Measurements from ENCODE around the gene OTOS. TPM values are rescaled to one million over a fixed set of nuclear protein-coding genes. Genes with fewer than 3 reads are reported as not detected.
A peak's percentile ranks its signal among the peaks of the same experiment; 100 is the strongest.

The OTOS gene
- total and polyA plus RNA-seq, 2 experiments from 2014 or later: not detected

DNA sequence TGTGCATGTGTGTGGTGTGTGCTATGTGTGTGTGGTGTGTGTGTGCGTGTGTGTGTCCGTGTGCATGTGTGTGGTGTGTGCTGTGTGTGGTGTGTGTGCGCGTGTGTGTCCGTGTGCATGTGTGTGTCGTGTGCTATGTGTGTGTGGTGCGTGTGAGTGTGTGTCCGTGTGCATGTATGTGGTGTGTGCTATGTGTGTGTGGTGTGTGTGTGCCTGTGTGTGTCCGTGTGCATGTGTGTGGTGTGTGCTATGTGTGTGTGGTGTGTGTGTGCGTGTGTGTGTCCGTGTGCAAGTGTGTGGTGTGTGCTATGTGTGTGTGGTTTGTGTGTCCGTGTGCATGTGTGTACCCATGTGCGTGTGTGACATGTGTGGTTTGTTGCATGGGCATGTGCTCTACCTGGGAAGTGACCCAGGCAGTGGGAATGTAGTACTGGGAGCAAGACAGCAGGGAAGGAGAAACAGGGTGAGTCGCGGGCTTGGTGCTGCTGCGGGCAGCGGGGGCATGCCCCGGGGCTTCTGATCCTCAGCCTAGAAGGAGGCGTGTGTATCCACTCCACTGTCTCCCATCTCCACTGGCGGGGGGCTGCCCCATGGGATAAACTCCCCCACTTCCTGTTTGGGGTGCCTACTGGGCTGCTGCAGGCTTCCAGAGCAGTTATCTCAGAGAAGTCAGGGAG, 7.6 kb upstream of the OTOS start:
- WGBS, 2 experiments (ENCODE audit: low coverage in 1 of 2, low lambda C conversion rate in 2 of 2, missing lambda C conversion rate in 2 of 2): 66 to 73% methylated on average over 8 to 20 of the region's 20 CpGs

DNA sequence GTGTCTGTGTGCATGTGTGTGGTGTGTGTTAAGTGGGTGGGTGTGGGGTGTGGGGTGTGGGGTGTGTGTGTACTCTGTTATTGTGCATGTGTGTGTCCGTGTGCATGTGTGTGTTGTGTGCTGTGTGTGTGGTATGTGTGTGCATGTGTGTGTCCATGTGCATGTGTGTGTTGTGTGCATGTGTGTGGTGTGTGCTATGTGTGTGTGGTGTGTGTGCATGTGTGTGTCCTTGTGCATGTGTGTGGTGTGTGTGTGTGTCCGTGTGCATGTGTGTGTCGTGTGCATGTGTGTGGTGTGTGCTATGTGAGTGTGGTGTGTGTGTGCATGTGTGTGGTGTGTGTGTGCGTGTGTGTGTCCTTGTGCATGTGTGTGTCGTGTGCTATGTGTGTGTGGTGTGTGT, 6.9 kb upstream of the OTOS start:
- Histone ChIP-seq H3K79me2 (ENCODE audit: insufficient read depth) (no peaks in the 10 kb centered on the region), H3K9ac (no peak overlapping the region), H3K9me2 (ENCODE audit: insufficient read depth) (no peaks in the 10 kb centered on the region), H2AFZ (no peak overlapping the region), H3F3A (ENCODE audit: insufficient read depth) (no peaks in the 10 kb centered on the region), H3K4me2 (ENCODE audit: unreplicated experiment) (no peak overlapping the region), H3K4me3 (no peak overlapping the region), H4K20me1 (ENCODE audit: insufficient read depth) (no peaks in the 10 kb centered on the region), H3K27me3 (replicated peaks; ENCODE audit: insufficient read depth) (peaks cover 8% of the 10 kb centered on the region), H3K27ac (no peak overlapping the region), H3K9me3 (ENCODE audit: low read depth) (no peaks in the 10 kb centered on the region), H3K36me3 (ENCODE audit: low read depth) (no peaks in the 10 kb centered on the region), H3K4me1 (ENCODE audit: insufficient read depth) (no peaks in the 10 kb centered on the region)
- WGBS, 2 experiments (ENCODE audit: low coverage in 1 of 2, low lambda C conversion rate in 2 of 2, missing lambda C conversion rate in 2 of 2): 59% methylated on average over 5 of the region's 5 CpGs; no CpG with 5 or more reads in 1 of the 2 experiments
- no peak for DNase-seq
- in situ Hi-C loops (cut with MboI): no loop called here
- no peak for TF ChIP-seq EZH2phosphoT487 (IDR thresholded peaks at IDR 0.05; ENCODE audit: insufficient read depth, low read depth)
- no peak for TF ChIP-seq EZH2 (IDR thresholded peaks at IDR 0.05; ENCODE audit: insufficient read depth, poor library complexity, severe bottlenecking)

More for the DNA sequence above, 7.6 kb upstream of the OTOS start:
- peak; percentile 38 for DNase-seq
- Histone ChIP-seq H3K79me2 (ENCODE audit: insufficient read depth) (no peaks in the 10 kb centered on the region), H4K20me1 (ENCODE audit: insufficient read depth) (no peaks in the 10 kb centered on the region), H3K36me3 (ENCODE audit: low read depth) (no peaks in the 10 kb centered on the region), H3K4me3 (no peak overlapping the region), H2AFZ (no peak overlapping the region), H3F3A (ENCODE audit: insufficient read depth) (no peaks in the 10 kb centered on the region), H3K27me3 (replicated peaks; ENCODE audit: insufficient read depth) (peaks cover 14% of the 10 kb centered on the region), H3K27ac (no peak overlapping the region), H3K9me3 (ENCODE audit: low read depth) (no peaks in the 10 kb centered on the region), H3K4me1 (ENCODE audit: insufficient read depth) (no peaks in the 10 kb centered on the region), H3K9me2 (ENCODE audit: insufficient read depth) (no peaks in the 10 kb centered on the region), H3K4me2 (ENCODE audit: unreplicated experiment) (no peak overlapping the region), H3K9ac (no peak overlapping the region)
- in situ Hi-C loops (cut with MboI): no loop called here
- TF ChIP-seq EZH2 (IDR thresholded peaks at IDR 0.05; ENCODE audit: insufficient read depth, poor library complexity, severe bottlenecking) (no peak), EZH2phosphoT487 (IDR thresholded peaks at IDR 0.05; ENCODE audit: insufficient read depth, low read depth) (no peak)

DNA sequence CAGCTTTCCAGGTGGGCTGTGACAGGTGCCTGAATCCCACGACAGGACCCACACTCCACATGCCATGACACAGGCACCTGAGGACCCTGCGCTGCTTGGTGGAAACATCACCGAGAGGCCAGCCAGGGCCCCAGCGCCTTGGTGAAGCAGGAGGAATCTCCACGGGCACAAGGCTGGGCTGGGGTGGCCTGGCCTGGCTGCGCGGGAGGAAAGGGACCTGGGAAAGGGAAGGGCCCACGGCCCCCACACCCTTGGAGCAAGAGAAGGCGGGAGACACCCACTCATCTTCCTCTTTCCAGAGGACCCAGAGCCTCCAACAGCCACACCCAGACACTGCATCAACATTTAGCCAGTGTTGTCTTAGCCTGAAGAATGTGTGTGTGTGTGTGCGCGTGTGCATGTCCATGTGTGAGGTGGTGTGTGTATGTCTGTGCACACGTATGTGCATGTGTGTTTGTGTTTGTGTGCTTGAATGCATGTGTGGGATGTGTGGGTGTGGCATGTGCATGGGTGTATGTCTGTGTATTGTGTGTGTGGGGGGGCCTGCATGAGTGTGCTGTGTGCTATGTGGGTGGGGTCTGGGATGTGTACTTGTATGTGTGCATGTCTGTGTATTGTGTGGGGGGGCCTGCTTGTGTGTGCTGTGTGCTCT, 6.3 kb upstream of the OTOS start:
- H3K79me2 ChIP-seq (ENCODE audit: insufficient read depth): no peaks in the 10 kb centered on the region
- H3K4me3 ChIP-seq: no peak overlapping the region
- H3K9me3 ChIP-seq (ENCODE audit: low read depth): no peaks in the 10 kb centered on the region
- WGBS, 2 experiments (ENCODE audit: low coverage in 1 of 2, low lambda C conversion rate in 2 of 2, missing lambda C conversion rate in 2 of 2): 42 to 47% methylated on average over 12 of the region's 12 CpGs
- TF ChIP-seq EZH2phosphoT487 (IDR thresholded peaks at IDR 0.05; ENCODE audit: insufficient read depth, low read depth): no peak
- TF ChIP-seq EZH2 (IDR thresholded peaks at IDR 0.05; ENCODE audit: insufficient read depth, poor library complexity, severe bottlenecking): no peak
- H3K9ac ChIP-seq: no peak overlapping the region
- H3K9me2 ChIP-seq (ENCODE audit: insufficient read depth): no peaks in the 10 kb centered on the region
- in situ Hi-C loops (cut with MboI): no loop called here
- H3K4me2 ChIP-seq (ENCODE audit: unreplicated experiment): no peak overlapping the region
- peaks cover 1% of the 10 kb centered on the region for H3K27me3 ChIP-seq (replicated peaks; ENCODE audit: insufficient read depth)
- H3K36me3 ChIP-seq (ENCODE audit: low read depth): no peaks in the 10 kb centered on the region
- H3K27ac ChIP-seq: no peak overlapping the region
- H3K4me1 ChIP-seq (ENCODE audit: insufficient read depth): no peaks in the 10 kb centered on the region
- no peaks in the 10 kb centered on the region for H4K20me1 ChIP-seq (ENCODE audit: insufficient read depth)
- no peaks in the 10 kb centered on the region for H3F3A ChIP-seq (ENCODE audit: insufficient read depth)
- no peak for DNase-seq
- no peak overlapping the region for H2AFZ ChIP-seq

DNA sequence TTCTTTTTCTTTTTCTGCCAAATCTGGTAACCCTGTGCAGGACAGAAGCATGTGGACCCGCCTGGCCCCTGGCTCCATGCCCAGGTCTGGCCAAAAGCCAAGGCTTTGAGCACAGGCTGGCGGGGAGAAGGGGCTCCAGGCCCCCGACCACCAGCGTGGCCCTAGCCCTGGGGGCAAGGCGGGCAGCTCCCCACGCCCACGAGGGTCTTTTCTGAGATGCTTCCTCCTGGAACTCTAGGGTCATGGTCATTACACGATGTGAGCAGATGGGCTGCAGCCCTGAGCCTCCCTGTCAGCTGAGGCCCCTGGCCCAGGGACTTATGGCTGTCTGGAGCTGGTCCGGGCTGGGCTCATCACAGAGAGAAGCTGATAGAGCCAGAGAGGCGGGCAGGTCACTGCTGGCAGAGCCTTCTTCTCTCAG, 5.7 kb upstream of the OTOS start:
- TF ChIP-seq EZH2 (IDR thresholded peaks at IDR 0.05; ENCODE audit: insufficient read depth, poor library complexity, severe bottlenecking) (no peak), EZH2phosphoT487 (IDR thresholded peaks at IDR 0.05; ENCODE audit: insufficient read depth, low read depth) (no peak)
- Histone ChIP-seq H3F3A (ENCODE audit: insufficient read depth) (no peaks in the 10 kb centered on the region), H4K20me1 (ENCODE audit: insufficient read depth) (no peaks in the 10 kb centered on the region), H3K4me2 (ENCODE audit: unreplicated experiment) (no peak overlapping the region), H3K79me2 (ENCODE audit: insufficient read depth) (no peaks in the 10 kb centered on the region), H3K27ac (no peak overlapping the region), H3K9ac (no peak overlapping the region), H3K27me3 (replicated peaks; ENCODE audit: insufficient read depth) (no peaks in the 10 kb centered on the region; the same call in 1 of the 2 replicates), H3K4me3 (no peak overlapping the region), H3K4me1 (ENCODE audit: insufficient read depth) (no peaks in the 10 kb centered on the region), H3K9me2 (ENCODE audit: insufficient read depth) (no peaks in the 10 kb centered on the region), H3K9me3 (ENCODE audit: low read depth) (no peaks in the 10 kb centered on the region), H2AFZ (no peak overlapping the region), H3K36me3 (ENCODE audit: low read depth) (no peaks in the 10 kb centered on the region)
- 16 to 22% methylated on average over 9 to 10 of the region's 10 CpGs for WGBS, 2 experiments (ENCODE audit: low coverage in 1 of 2, low lambda C conversion rate in 2 of 2, missing lambda C conversion rate in 2 of 2)
- in situ Hi-C loops (cut with MboI): no loop called here
- DNase-seq: no peak
